ENCODE measurements around the gene ERRFI1. TPM values are rescaled to one million over a fixed set of nuclear protein-coding genes. Genes with fewer than 3 reads are reported as not detected.

ERRFI1 gene
- total and polyA plus RNA-seq, 10 of the 15 experiments (the other 5 are each of a cell fraction or from before 2014, with no cell fraction given), result 0.90 to 6.5 (median 3.1) TPM

DNA sequence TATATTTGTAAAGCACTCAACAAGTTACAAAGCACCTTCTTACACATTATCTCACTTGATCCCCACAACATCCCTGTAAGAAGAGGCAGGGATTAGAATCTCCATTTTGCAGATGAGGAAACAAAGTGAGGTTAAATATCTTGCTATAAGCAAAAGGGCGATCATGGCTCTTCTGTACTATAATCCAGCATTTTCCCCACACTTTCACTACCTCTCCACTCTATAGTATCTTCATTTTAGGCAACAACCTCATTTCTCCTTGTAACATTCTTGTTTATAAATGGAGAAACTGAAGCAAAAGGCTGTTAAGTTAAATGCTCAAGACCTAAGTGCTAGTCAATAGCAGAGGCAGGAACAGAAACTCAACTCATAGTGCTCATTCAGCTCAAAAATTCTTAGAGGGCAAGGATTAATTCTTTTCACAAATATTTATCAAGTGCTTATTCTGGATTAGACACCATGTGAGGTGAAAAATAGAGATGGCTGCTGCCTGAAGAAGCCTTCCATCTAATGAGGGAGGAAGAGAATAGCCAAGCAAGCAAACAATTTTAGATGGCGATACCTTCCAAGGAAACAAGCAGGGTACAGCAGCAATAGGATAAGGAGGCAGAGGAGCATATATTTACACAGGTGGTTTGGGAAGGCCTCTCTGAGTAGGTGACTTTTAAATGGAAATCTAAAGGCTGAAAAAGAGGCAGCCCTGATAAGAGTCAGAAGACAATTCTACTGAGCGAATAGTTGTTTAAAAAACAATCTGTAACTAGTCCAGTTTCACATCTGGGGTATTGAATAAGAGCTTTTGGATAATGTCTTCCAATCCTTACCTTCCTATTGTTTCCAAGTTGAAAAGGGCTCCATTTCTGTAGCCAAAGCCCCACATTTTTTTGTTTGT is 3.5 kb downstream of the ERRFI1 start:
- DNase-seq (ENCODE audit: low read depth, low spot score) (no peak), FAIRE-seq (no peak), ATAC-seq (no peak)
- in situ Hi-C loops (cut with MboI), result loop anchor here (5.0 kb wide), 1 partner anchor 290 kb away; no protein-coding TSS in a partner anchor
- H3K4me2 ChIP-seq (ENCODE audit: control insufficient read depth, insufficient read depth), result no peak overlapping the region
- no peak overlapping the region for H3K4me3 ChIP-seq
- ChIA-PET POLR2A (no interaction called here), SMC1A (ENCODE audit: uncharacterized antibody, unreplicated experiment) (no interaction called here), CTCF (interaction anchor here (0.7 to 0.8 kb wide), 3 partner anchors 40 to 79 kb away, joined by 3 read pairs; no protein-coding TSS in a partner anchor), RAD21 (ENCODE audit: unreplicated experiment) (no interaction called here)
- intact Hi-C loops (cut with micrococcal nuclease; ENCODE audit: unreplicated experiment), result no loop called here
- H4K20me1 ChIP-seq (ENCODE audit: control insufficient read depth, insufficient read depth), result no peaks in the 10 kb centered on the region
- no peak overlapping the region for H2AFZ ChIP-seq (ENCODE audit: control insufficient read depth, low read depth, low read length)
- 79% methylated on average over 3 of the region's 3 CpGs for WGBS (ENCODE audit: insufficient coverage, insufficient replicate concordance, low lambda C conversion rate, missing lambda C conversion rate)
- H3K9me3 ChIP-seq (replicated peaks; ENCODE audit: control insufficient read depth, insufficient read depth, low read length), result no peaks in the 10 kb centered on the region
- peaks cover 5% of the 10 kb centered on the region for H3K4me1 ChIP-seq (ENCODE audit: control insufficient read depth, insufficient read depth, low read length)
- H3K36me3 ChIP-seq (ENCODE audit: control insufficient read depth in 2 of 2, insufficient read depth in 2 of 2, low read length in 1 of 2), result no peaks in the 10 kb centered on the region
- TF ChIP-seq MLLT1 (IDR thresholded peaks at IDR 0.05), result no peak
- TF ChIP-seq RBBP5 (conservative IDR thresholded peaks at IDR 0.05), result no peak
- no peak for TF ChIP-seq DPF2 (IDR thresholded peaks at IDR 0.05)
- no peak for TF ChIP-seq POLR2AphosphoS2 (IDR thresholded peaks at IDR 0.05; ENCODE audit: low read depth, low read length)
- no peak for TF ChIP-seq RAD21 (IDR thresholded peaks at IDR 0.05; ENCODE audit: insufficient read depth, low read depth, low read length)
- TF ChIP-seq KLF5 (IDR thresholded peaks at IDR 0.05; ENCODE audit: partially characterized antibody), result no peak
- TF ChIP-seq ZNF207 (IDR thresholded peaks at IDR 0.05; ENCODE audit: borderline replicate concordance), result no peak
- TF ChIP-seq, protein P1, sequence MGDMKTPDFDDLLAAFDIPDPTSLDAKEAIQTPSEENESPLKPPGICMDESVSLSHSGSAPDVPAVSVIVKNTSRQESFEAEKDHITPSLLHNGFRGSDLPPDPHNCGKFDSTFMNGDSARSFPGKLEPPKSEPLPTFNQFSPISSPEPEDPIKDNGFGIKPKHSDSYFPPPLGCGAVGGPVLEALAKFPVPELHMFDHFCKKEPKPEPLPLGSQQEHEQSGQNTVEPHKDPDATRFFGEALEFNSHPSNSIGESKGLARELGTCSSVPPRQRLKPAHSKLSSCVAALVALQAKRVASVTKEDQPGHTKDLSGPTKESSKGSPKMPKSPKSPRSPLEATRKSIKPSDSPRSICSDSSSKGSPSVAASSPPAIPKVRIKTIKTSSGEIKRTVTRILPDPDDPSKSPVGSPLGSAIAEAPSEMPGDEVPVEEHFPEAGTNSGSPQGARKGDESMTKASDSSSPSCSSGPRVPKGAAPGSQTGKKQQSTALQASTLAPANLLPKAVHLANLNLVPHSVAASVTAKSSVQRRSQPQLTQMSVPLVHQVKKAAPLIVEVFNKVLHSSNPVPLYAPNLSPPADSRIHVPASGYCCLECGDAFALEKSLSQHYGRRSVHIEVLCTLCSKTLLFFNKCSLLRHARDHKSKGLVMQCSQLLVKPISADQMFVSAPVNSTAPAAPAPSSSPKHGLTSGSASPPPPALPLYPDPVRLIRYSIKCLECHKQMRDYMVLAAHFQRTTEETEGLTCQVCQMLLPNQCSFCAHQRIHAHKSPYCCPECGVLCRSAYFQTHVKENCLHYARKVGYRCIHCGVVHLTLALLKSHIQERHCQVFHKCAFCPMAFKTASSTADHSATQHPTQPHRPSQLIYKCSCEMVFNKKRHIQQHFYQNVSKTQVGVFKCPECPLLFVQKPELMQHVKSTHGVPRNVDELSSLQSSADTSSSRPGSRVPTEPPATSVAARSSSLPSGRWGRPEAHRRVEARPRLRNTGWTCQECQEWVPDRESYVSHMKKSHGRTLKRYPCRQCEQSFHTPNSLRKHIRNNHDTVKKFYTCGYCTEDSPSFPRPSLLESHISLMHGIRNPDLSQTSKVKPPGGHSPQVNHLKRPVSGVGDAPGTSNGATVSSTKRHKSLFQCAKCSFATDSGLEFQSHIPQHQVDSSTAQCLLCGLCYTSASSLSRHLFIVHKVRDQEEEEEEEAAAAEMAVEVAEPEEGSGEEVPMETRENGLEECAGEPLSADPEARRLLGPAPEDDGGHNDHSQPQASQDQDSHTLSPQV (IDR thresholded peaks at IDR 0.05), result no peak
- no peak for TF ChIP-seq NFYA (IDR thresholded peaks at IDR 0.05; ENCODE audit: borderline replicate concordance, low read depth, low read length)
- TF ChIP-seq SMARCA5 (IDR thresholded peaks at IDR 0.05), result no peak
- TF ChIP-seq, protein P2, sequence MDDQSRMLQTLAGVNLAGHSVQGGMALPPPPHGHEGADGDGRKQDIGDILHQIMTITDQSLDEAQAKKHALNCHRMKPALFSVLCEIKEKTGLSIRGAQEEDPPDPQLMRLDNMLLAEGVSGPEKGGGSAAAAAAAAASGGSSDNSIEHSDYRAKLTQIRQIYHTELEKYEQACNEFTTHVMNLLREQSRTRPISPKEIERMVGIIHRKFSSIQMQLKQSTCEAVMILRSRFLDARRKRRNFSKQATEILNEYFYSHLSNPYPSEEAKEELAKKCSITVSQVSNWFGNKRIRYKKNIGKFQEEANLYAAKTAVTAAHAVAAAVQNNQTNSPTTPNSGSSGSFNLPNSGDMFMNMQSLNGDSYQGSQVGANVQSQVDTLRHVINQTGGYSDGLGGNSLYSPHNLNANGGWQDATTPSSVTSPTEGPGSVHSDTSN (IDR thresholded peaks at IDR 0.05; ENCODE audit: insufficient replicate concordance, low read depth, low read length), result no peak
- no peak for TF ChIP-seq FOXK2 (IDR thresholded peaks at IDR 0.05)
- no peak for TF ChIP-seq JUND (IDR thresholded peaks at IDR 0.05; ENCODE audit: low read depth, low read length)
- no peak for TF ChIP-seq STAT1 (conservative IDR thresholded peaks at IDR 0.05)
- H3K27ac ChIP-seq (ENCODE audit: control insufficient read depth, insufficient read depth), result no peak overlapping the region
- H3K27me3 ChIP-seq (replicated peaks in 1 of 2; ENCODE audit: control insufficient read depth in 2 of 2, insufficient read depth in 2 of 2, low read length in 1 of 2), result peaks cover 0 to 4% of the 10 kb centered on the region in 2 experiments; a peak in 1 of 4 replicates
- no peak overlapping the region for H3K9ac ChIP-seq (ENCODE audit: control insufficient read depth, insufficient read depth, low read length)
- no TSS peak for BruUV-seq (replicated peaks)
- H3K79me2 ChIP-seq (ENCODE audit: control insufficient read depth, insufficient read depth, low read length), result no peaks in the 10 kb centered on the region

All from GM12878 (cell line).